Measurements from ENCODE around the gene PEAK3. TPM values are rescaled to one million over a fixed set of nuclear protein-coding genes. Genes with fewer than 3 reads are reported as not detected.

The PEAK3 gene
- total and polyA plus RNA-seq, 10 of the 15 experiments (the other 5 are each of a cell fraction or from before 2014, with no cell fraction given), result 0.03 to 0.10 (median 0.05) TPM; not detected in 7

DNA sequence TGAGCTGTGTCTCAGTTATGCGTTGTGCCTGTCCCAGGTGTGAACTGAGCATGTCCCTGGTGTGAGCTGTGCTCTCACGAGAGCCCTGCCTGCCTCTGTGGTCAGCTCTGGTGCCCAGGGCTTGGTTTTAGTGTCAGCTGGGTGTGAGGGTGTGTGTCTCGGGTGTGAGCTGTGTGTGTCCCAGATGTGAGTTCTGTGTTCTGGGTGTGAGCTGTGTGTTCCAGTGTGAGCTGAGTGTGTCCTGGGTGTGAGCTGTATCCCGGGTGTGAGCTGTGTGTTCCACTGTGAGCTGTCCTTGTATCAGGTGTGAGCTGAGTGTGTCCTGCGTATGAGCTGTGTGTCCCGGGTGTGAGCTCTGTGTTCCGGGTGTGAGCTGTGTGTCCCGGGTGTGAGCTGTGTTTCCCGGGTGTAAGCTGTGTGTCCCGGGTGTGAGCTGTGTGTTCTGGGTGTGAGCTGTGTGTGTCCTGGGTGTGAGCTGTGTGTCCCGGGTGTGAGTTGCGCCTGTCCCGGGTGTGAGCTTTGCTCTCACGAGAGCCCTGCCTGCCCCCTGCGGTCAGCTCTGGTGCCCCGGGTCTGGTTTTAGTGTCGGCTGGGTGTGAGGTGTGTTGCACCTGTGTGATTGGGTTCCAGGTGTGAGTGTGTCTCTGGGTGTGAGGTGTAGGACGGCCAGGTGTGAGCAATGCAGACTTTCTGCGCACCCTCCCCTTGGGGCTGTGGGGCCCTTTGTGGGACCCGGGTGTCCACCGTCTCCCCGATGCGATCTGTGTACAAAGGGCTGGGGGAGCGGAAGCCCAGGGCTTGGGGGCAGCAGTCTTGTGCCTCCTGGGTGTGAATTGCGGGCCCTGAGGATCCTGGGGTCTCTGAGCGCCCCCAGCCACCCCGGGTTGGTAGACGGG lies 7.1 kb upstream of the PEAK3 start:
- no TSS peak for BruUV-seq (replicated peaks)
- SMC1A ChIA-PET (ENCODE audit: uncharacterized antibody, unreplicated experiment), result interaction anchor here (0.9 to 2.9 kb wide), 6 partner anchors 14 to 117 kb away, joined by 3 to 11 read pairs (median 6); no protein-coding TSS in a partner anchor
- H3K4me1 ChIP-seq (ENCODE audit: control insufficient read depth, insufficient read depth, low read length), result peaks cover 30% of the 10 kb centered on the region
- intact Hi-C loops (cut with micrococcal nuclease; ENCODE audit: unreplicated experiment) (loop anchor here (1.0 kb wide), 1 partner anchor 39 kb away; the partner anchor contains the start of genes LSM7 and SPPL2B), in situ Hi-C loops (cut with MboI) (no loop called here)
- H3K9me3 ChIP-seq (replicated peaks; ENCODE audit: control insufficient read depth, insufficient read depth, low read length), result no peaks in the 10 kb centered on the region
- peak overlapping the region; percentile 35 for H3K9ac ChIP-seq (ENCODE audit: control insufficient read depth, insufficient read depth, low read length)
- peak overlapping the region; percentile 65 for H3K4me3 ChIP-seq
- RAD21 ChIA-PET (ENCODE audit: unreplicated experiment), result interaction anchor here (0.6 to 1.7 kb wide), 13 partner anchors 8 to 392 kb away, joined by 3 to 10 read pairs (median 4); partner anchors contain the start of genes LSM7 and SPPL2B
- POLR2A ChIA-PET, result interaction anchor here (0.5 to 1.5 kb wide), 7 partner anchors 17 to 197 kb away, joined by 3 to 8 read pairs (median 4); partner anchors contain the start of genes LSM7 and SPPL2B
- DNase-seq (ENCODE audit: low read depth, low spot score) (no peak), FAIRE-seq (no peak), ATAC-seq (peak; percentile 45)
- H3K79me2 ChIP-seq (ENCODE audit: control insufficient read depth, insufficient read depth, low read length), result no peaks in the 10 kb centered on the region; the same call in 1 of the 2 replicates
- H3K27ac ChIP-seq (ENCODE audit: control insufficient read depth, insufficient read depth), result peak overlapping the region; percentile 74
- peak overlapping the region; percentile 32 for H2AFZ ChIP-seq (ENCODE audit: control insufficient read depth, low read depth, low read length)
- TF ChIP-seq BACH1 (IDR thresholded peaks at IDR 0.05; ENCODE audit: borderline replicate concordance), result peak; percentile 60
- TF ChIP-seq POLR2AphosphoS5 (IDR thresholded peaks at IDR 0.05; ENCODE audit: low read length), result peak; percentile 64
- TF ChIP-seq IKZF1 (conservative IDR thresholded peaks at IDR 0.05), result no peak
- no peak for TF ChIP-seq MTA2 (IDR thresholded peaks at IDR 0.05; ENCODE audit: low read depth)
- no peak for TF ChIP-seq ZBED1 (IDR thresholded peaks at IDR 0.05; ENCODE audit: borderline replicate concordance)
- TF ChIP-seq LARP7 (IDR thresholded peaks at IDR 0.05), result 0 out of 2 replicates have a peak, but pooled peaks have one; percentile 28
- no peak for TF ChIP-seq EZH2 (IDR thresholded peaks at IDR 0.05; ENCODE audit: borderline replicate concordance, control insufficient read depth, low read depth, low read length)
- TF ChIP-seq BHLHE40 (IDR thresholded peaks at IDR 0.05; ENCODE audit: borderline replicate concordance in 1 of 2, low read depth in 2 of 2, low read length in 1 of 2), result peak in 1 of 2 experiments; percentile 36; a peak in 1 of 4 replicates
- TF ChIP-seq, protein P1, sequence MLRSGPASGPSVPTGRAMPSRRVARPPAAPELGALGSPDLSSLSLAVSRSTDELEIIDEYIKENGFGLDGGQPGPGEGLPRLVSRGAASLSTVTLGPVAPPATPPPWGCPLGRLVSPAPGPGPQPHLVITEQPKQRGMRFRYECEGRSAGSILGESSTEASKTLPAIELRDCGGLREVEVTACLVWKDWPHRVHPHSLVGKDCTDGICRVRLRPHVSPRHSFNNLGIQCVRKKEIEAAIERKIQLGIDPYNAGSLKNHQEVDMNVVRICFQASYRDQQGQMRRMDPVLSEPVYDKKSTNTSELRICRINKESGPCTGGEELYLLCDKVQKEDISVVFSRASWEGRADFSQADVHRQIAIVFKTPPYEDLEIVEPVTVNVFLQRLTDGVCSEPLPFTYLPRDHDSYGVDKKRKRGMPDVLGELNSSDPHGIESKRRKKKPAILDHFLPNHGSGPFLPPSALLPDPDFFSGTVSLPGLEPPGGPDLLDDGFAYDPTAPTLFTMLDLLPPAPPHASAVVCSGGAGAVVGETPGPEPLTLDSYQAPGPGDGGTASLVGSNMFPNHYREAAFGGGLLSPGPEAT (IDR thresholded peaks at IDR 0.05; ENCODE audit: low read depth), result peak; percentile 72
- TF ChIP-seq CHD2 (IDR thresholded peaks at IDR 0.05; ENCODE audit: borderline replicate concordance, low read depth, low read length), result 0 out of 2 replicates have a peak, but pooled peaks have one; percentile 4
- TF ChIP-seq POLR2A (IDR thresholded peaks at IDR 0.05; ENCODE audit: low read depth, low read length), result no peak
- TF ChIP-seq NR2F1 (conservative IDR thresholded peaks at IDR 0.05), result peak; percentile 19; the same call in 1 of the 2 replicates
- TF ChIP-seq ATF7 (IDR thresholded peaks at IDR 0.05; ENCODE audit: low read depth), result no peak
- peak; percentile 86 for TF ChIP-seq HDGF (IDR thresholded peaks at IDR 0.05)
- no peaks in the 10 kb centered on the region for H3K36me3 ChIP-seq (ENCODE audit: control insufficient read depth in 2 of 2, insufficient read depth in 2 of 2, low read length in 1 of 2)
- peak overlapping the region; percentile 98 for H3K4me2 ChIP-seq (ENCODE audit: control insufficient read depth, insufficient read depth)
- H4K20me1 ChIP-seq (ENCODE audit: control insufficient read depth, insufficient read depth), result no peaks in the 10 kb centered on the region
- 17% methylated on average over 27 of the region's 28 CpGs for WGBS (ENCODE audit: insufficient coverage, insufficient replicate concordance, low lambda C conversion rate, missing lambda C conversion rate)
- no peaks in the 10 kb centered on the region for H3K27me3 ChIP-seq (replicated peaks in 1 of 2; ENCODE audit: control insufficient read depth in 2 of 2, insufficient read depth in 2 of 2, low read length in 1 of 2)
- CTCF ChIA-PET, result interaction anchor here (0.6 to 2.5 kb wide), 8 partner anchors 15 to 348 kb away, joined by 3 to 13 read pairs (median 4); no protein-coding TSS in a partner anchor
